ENCODE data around the gene STAG1.
"Not testable (repeated sequence)": the region's sequence is repeated elsewhere in the genome, so short reads cannot be mapped to it uniquely, and the experiment has no call there.

GRCh38 chr3:136549461-136549860 is 202.7 kb downstream of the STAG1 start:
- TF ChIP-seq BCL11A (tag by site-specific recombination; IDR thresholded peaks at IDR 0.05; ENCODE audit: low read depth); ZBTB17 (tag by site-specific recombination; IDR thresholded peaks at IDR 0.05); ZBTB6 (tag by site-specific recombination; IDR thresholded peaks at IDR 0.05): not testable (repeated sequence)
